Transverse colon (tissue), 4 donors: ENCODE measurements around the gene GABARAPL1.

Experiments
- CTCF ChIP-seq, 5 experiments: fragments of 200-600 bp in 3 of 5; fragments of 450-650 bp in 2 of 5; sonication (generic) in 3 of 5; IDR thresholded peaks; 1 replicate in 2 of 5; 2 replicates in 3 of 5; pipeline ENCODE4 v1.5.1; 2016 to 2017; ENCODE audit warnings: antibody characterized with exemption in 5 of 5, inconsistent platforms in 3 of 5, mild to moderate bottlenecking in 2 of 5, moderate library complexity in 1 of 5
- POLR2A ChIP-seq: fragments of 450-650 bp; IDR thresholded peaks from one replicate; pipeline ENCODE4 v1.6.1; 2016; ENCODE audit warnings: antibody characterized with exemption, mild to moderate bottlenecking, moderate library complexity
- POLR2AphosphoS5 ChIP-seq, 3 donors: sonication (generic); formaldehyde crosslinking; IDR thresholded peaks; one replicate each; pipeline ENCODE4 v1.6.1; 2016; ENCODE audit warnings: antibody characterized with exemption in 3 of 3

- no peak for TF ChIP-seq CTCF (IDR thresholded peaks at IDR 0.05)
- TF ChIP-seq POLR2A, result no peak
- TF ChIP-seq POLR2AphosphoS5 (IDR thresholded peaks at IDR 0.05), result no peak
These were observed 1.6 kb downstream of the GABARAPL1 start for GRCh38 chr12:10214136-10214894.
